Liver (tissue), 9 donors: Measurements from ENCODE around the gene RTN4R. TPM values are rescaled to one million over a fixed set of nuclear protein-coding genes. Genes with fewer than 3 reads are reported as not detected.

ENCODE experiments used
- DNase-seq: peaks from one replicate; pipeline ENCODE4 v3.0.0-alpha.2; 2017; ENCODE audit warnings: low spot score
- H3K27ac ChIP-seq, 2 donors: one replicate each; pipeline ENCODE4 v1.7.0; 2013; ENCODE audit warnings: inconsistent platforms in 2 of 2, low read length in 2 of 2, control low read depth in 1 of 2, low read depth in 1 of 2, mild to moderate bottlenecking in 1 of 2
- H3K27me3 ChIP-seq, 4 donors: one replicate each; pipeline versions ENCODE4 v1.6.1 to v1.7.0; 2013; ENCODE audit warnings: low read length in 3 of 4, inconsistent platforms in 1 of 4, mild to moderate bottlenecking in 1 of 4, moderate library complexity in 1 of 4; ENCODE audit not compliant: control insufficient read depth in 4 of 4, insufficient read depth in 4 of 4
- H3K36me3 ChIP-seq, 4 donors: one replicate each; pipeline versions ENCODE4 v1.6.1 to v1.7.0; 2013; ENCODE audit warnings: low read length in 3 of 4, mild to moderate bottlenecking in 3 of 4, low read depth in 1 of 4, moderate library complexity in 1 of 4; ENCODE audit not compliant: control insufficient read depth in 4 of 4, insufficient read depth in 3 of 4
- H3K4me1 ChIP-seq, 4 donors: one replicate each; pipeline versions ENCODE4 v1.6.1 to v1.7.0; 2013; ENCODE audit warnings: low read length in 3 of 4, mild to moderate bottlenecking in 3 of 4, moderate library complexity in 1 of 4; ENCODE audit not compliant: control insufficient read depth in 4 of 4, insufficient read depth in 4 of 4
- H3K4me3 ChIP-seq, 3 donors: one replicate each; pipeline versions ENCODE4 v1.6.1 to v1.7.0; 2013; ENCODE audit warnings: low read length in 3 of 3, control low read depth in 1 of 3, low read depth in 1 of 3, mild to moderate bottlenecking in 1 of 3
- H3K9ac ChIP-seq, 2 donors: one replicate each; pipeline ENCODE4 v1.7.0; 2013; ENCODE audit warnings: low read length in 2 of 2, mild to moderate bottlenecking in 2 of 2, moderate library complexity in 2 of 2, control low read depth in 1 of 2, low read depth in 1 of 2
- H3K9me3 ChIP-seq, 4 donors: one replicate each; pipeline versions ENCODE4 v1.6.1 to v1.7.0; 2013; ENCODE audit warnings: low read length in 3 of 4; ENCODE audit not compliant: control insufficient read depth in 4 of 4
- EGR1 ChIP-seq, 2 donors: IDR thresholded peaks; 2 replicates each; pipeline ENCODE4 v1.6.1; 2016 to 2018; ENCODE audit warnings: antibody characterized with exemption in 2 of 2, low read depth in 2 of 2
- FOXA2 ChIP-seq: IDR thresholded peaks from 2 replicates; pipeline ENCODE4 v1.6.1; 2016; ENCODE audit warnings: antibody characterized with exemption
- HNF4A ChIP-seq, 2 donors: conservative IDR thresholded peaks; 2 replicates each; pipeline ENCODE4 v1.6.1; 2016; ENCODE audit warnings: antibody characterized with exemption in 2 of 2, mild to moderate bottlenecking in 2 of 2
- JUND ChIP-seq, 2 donors: IDR thresholded peaks; 2 replicates each; pipeline ENCODE4 v1.6.1; 2016; ENCODE audit warnings: antibody characterized with exemption in 2 of 2
- NR2F2 ChIP-seq: IDR thresholded peaks from 2 replicates; pipeline ENCODE4 v1.6.1; 2016; ENCODE audit warnings: antibody characterized with exemption
- RAD21 ChIP-seq, 2 donors: IDR thresholded peaks; 2 replicates each; pipeline ENCODE4 v1.6.1; 2016; ENCODE audit warnings: antibody characterized with exemption in 2 of 2, mild to moderate bottlenecking in 2 of 2
- REST ChIP-seq: IDR thresholded peaks from 2 replicates; pipeline ENCODE4 v1.6.1; 2016; ENCODE audit warnings: antibody characterized with exemption, mild to moderate bottlenecking
- RXRA ChIP-seq, 2 donors: IDR thresholded peaks; 2 replicates each; pipeline ENCODE4 v1.6.1; 2017 to 2018; ENCODE audit warnings: antibody characterized with exemption in 2 of 2, mild to moderate bottlenecking in 1 of 2
- SP1 ChIP-seq: IDR thresholded peaks from 2 replicates; pipeline ENCODE4 v1.6.1; 2018; ENCODE audit warnings: antibody characterized with exemption, mild to moderate bottlenecking
- TAF1 ChIP-seq: conservative IDR thresholded peaks from 2 replicates; pipeline ENCODE4 v1.6.1; 2016; ENCODE audit warnings: antibody characterized with exemption, mild to moderate bottlenecking
- YY1 ChIP-seq: IDR thresholded peaks from 2 replicates; pipeline ENCODE4 v1.6.1; 2016; ENCODE audit warnings: antibody characterized with exemption, mild to moderate bottlenecking
- ZBTB33 ChIP-seq: IDR thresholded peaks from 2 replicates; pipeline ENCODE4 v1.6.1; 2016; ENCODE audit warnings: antibody characterized with exemption
- WGBS: extraction: QIAGEN DNeasy Blood & Tissue Kit; methylation state at CpG from one replicate; pipeline ENCODE4 v1.1.7; 2013; 5-methylcytosine and 5-hydroxymethylcytosine counted together
- polyA plus RNA-seq, 2 donors: library from polyadenylated mRNA; stranded (reverse) in 1 of 2; unstranded in 1 of 2; fragments of 200-250 nt in 1 of 2; fragments of >200 nt in 1 of 2; fragmentation: Nextera tagmentation in 1 of 2; extraction: Ambion mirVana in 1 of 2; gene quantifications; one replicate each; pipeline versions ENCODE4 v1.2.1 to v1.2.3, GENCODE V29; 2013 to 2015
- total RNA-seq, 2 donors: library from RNA; depleted of rRNA; stranded (reverse); fragments of >200 nt; gene quantifications; one replicate each; pipeline ENCODE4 v1.2.3, GENCODE V29; 2014
- TF ChIP-seq, protein P1 (sequence below): IDR thresholded peaks from 2 replicates; pipeline ENCODE4 v1.6.1; 2016; ENCODE audit warnings: antibody characterized with exemption
- TF ChIP-seq, protein P2 (sequence below): fragments of 150-350 bp; IDR thresholded peaks from 2 replicates; pipeline ENCODE4 v1.5.1; 2017; ENCODE audit warnings: improper control_type of control experiment, low read depth, low read length; ENCODE audit not compliant: missing input control
- donor health status: healthy.
- donor health status: healthy.
- donor health status: healthy.
- donor health status: healthy.
- donor health status: healthy.

RTN4R gene
- total and polyA plus RNA-seq, 4 donors, result 0.33 to 10.4 (median 1.1) TPM

DNA sequence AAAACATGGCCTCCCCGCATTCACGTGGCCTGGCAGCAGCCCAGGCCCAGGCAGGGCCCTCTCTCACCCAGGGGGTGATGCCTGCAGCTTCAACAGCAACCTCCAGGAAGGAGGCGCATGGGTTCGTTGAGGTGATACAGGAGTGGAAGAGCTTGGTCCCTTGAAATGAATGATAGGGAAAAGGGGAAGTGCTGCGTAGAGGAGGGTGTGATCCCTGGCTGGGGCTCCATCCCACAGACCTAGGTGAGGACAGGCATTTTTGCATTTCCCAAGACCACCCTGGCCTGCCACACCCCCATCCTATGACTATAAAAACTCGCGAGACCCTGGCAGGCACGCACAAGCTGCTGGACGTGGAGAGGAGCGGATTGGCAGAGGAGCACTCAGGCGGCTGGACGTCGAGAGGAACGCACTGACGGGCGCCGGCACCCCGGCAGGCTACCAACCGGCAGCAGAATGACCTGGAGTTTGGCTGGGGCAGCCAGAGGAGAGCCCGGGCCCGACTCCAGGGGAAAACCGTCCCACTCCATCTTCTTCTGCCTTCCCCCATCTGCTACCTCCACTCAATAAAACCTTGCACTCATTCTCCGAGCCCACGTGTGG, 32.6 kb downstream of the RTN4R start:
- Histone ChIP-seq H3K27ac (peak overlapping the region in 1 of 2 donors; percentile 36), H3K36me3 (no peaks in the 10 kb centered on the region), H3K9ac (no peak overlapping the region), H3K4me1 (peaks cover 15 to 55% (median 38%) of the 10 kb centered on the region in 4 donors), H3K4me3 (no peak overlapping the region), H3K9me3 (no peaks in the 10 kb centered on the region), H3K27me3 (no peaks in the 10 kb centered on the region)
- 46% methylated on average over 24 of the region's 24 CpGs for WGBS
- DNase-seq, result no peak
- TF ChIP-seq HNF4A (conservative IDR thresholded peaks at IDR 0.05), result peak in 1 of 2 donors; percentile 25
- no peak for TF ChIP-seq RAD21 (IDR thresholded peaks at IDR 0.05)
- peak; percentile 76 to 89 for TF ChIP-seq RXRA (IDR thresholded peaks at IDR 0.05)
- no peak for TF ChIP-seq SP1

DNA sequence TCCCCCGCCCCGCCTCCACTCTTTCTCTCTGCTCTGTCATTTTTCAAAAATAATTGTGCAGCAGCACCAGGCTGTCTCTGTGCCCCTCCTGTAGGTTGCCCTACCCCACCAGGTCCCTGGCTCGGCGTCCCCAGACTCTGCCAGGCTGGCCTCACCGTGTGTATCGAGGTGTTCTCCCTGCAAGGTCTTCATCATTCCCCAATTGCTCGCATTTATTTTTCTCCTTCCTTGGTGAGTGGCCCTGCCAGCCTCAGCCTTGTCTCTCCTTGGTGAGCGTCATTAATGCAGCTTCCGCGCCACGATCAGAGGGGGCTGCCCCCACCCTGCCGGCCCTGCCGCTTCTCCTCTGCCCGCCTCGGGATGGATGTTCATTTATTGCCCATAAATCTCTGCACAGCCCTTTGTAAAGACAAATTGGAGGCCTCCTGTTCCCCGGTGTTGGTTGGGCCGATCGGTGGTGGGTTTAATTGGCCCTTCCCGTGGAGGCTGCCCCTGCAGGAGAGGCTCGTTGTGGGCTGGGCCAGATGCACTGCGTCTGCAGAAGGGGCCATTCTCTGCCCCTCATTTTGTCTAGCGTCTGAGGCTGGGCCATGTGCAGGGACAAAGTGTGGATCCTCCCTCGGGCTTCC, 33.2 kb downstream of the RTN4R start:
- WGBS, result 89% methylated on average over 23 of the region's 23 CpGs
- Histone ChIP-seq H3K9ac (no peak overlapping the region), H3K27ac (no peak overlapping the region), H3K4me1 (peaks cover 21 to 61% (median 44%) of the 10 kb centered on the region in 4 donors), H3K9me3 (no peaks in the 10 kb centered on the region), H3K27me3 (no peaks in the 10 kb centered on the region), H3K36me3 (no peaks in the 10 kb centered on the region), H3K4me3 (no peak overlapping the region)
- TF ChIP-seq REST (no peak), YY1 (no peak)
- no peak for DNase-seq

DNA sequence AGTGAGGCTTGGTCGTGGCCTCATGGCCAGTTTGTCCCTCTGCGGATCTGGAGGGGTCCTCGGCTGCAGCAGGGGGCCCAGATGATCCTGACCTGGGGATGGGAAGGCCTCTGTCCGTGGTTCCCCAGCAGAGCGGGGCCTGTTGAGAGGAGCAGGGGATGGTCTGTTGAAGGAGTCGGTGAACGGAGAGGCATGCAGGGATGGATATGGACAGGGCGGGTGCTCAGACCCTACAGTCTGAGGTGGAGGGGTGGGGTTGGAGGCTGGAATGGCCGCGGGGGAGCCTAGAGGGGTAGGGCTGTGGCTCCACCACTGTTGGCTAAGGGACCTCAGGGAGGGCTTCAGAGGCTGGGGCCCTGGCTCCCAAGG, 33.8 kb downstream of the RTN4R start:
- no peak overlapping the region for H3K27ac ChIP-seq
- no peaks in the 10 kb centered on the region for H3K36me3 ChIP-seq
- TF ChIP-seq SP1 (no peak), EGR1 (IDR thresholded peaks at IDR 0.05; ENCODE audit: low read depth in 2 of 2) (no peak), ZBTB33 (no peak), JUND (IDR thresholded peaks at IDR 0.05) (no peak), FOXA2 (no peak), RAD21 (IDR thresholded peaks at IDR 0.05) (no peak), TAF1 (no peak), RXRA (IDR thresholded peaks at IDR 0.05) (no peak), NR2F2 (no peak)
- TF ChIP-seq, protein P1, sequence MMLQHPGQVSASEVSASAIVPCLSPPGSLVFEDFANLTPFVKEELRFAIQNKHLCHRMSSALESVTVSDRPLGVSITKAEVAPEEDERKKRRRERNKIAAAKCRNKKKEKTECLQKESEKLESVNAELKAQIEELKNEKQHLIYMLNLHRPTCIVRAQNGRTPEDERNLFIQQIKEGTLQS, result no peak
- TF ChIP-seq, protein P2, sequence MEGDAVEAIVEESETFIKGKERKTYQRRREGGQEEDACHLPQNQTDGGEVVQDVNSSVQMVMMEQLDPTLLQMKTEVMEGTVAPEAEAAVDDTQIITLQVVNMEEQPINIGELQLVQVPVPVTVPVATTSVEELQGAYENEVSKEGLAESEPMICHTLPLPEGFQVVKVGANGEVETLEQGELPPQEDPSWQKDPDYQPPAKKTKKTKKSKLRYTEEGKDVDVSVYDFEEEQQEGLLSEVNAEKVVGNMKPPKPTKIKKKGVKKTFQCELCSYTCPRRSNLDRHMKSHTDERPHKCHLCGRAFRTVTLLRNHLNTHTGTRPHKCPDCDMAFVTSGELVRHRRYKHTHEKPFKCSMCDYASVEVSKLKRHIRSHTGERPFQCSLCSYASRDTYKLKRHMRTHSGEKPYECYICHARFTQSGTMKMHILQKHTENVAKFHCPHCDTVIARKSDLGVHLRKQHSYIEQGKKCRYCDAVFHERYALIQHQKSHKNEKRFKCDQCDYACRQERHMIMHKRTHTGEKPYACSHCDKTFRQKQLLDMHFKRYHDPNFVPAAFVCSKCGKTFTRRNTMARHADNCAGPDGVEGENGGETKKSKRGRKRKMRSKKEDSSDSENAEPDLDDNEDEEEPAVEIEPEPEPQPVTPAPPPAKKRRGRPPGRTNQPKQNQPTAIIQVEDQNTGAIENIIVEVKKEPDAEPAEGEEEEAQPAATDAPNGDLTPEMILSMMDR, result no peak
- H3K4me1 ChIP-seq, result peaks cover 25 to 63% (median 49%) of the 10 kb centered on the region in 4 donors
- no peaks in the 10 kb centered on the region for H3K27me3 ChIP-seq
- no peak overlapping the region for H3K9ac ChIP-seq
- no peaks in the 10 kb centered on the region for H3K9me3 ChIP-seq
- WGBS, result 95% methylated on average over 10 of the region's 10 CpGs
- no peak for DNase-seq
- H3K4me3 ChIP-seq, result no peak overlapping the region
